ENCODE measurements around the gene ADAMTS9. TPM values are rescaled to one million over a fixed set of nuclear protein-coding genes. Genes with fewer than 3 reads are reported as not detected.
A peak's percentile ranks its signal among the peaks of the same experiment; 100 is the strongest.

The ADAMTS9 gene
- total and polyA plus RNA-seq, 2 of the 13 experiments (the other 11 are each of a cell fraction or from before 2014, with no cell fraction given): 0.02 to 0.09 TPM

- no peak for TF ChIP-seq MYNN (CRISPR knock-in tag; IDR thresholded peaks at IDR 0.05; ENCODE audit: low read depth)
- TF ChIP-seq KLF13 (CRISPR knock-in tag; IDR thresholded peaks at IDR 0.05): no peak
- TF ChIP-seq POLR2A (IDR thresholded peaks at IDR 0.05; ENCODE audit: insufficient read depth in 1 of 2, low read depth in 2 of 2, low read length in 2 of 2): no peak
- no peak for TF ChIP-seq RFX5 (IDR thresholded peaks at IDR 0.05; ENCODE audit: low read depth, low read length)
- no peak for TF ChIP-seq ADNP (CRISPR knock-in tag; IDR thresholded peaks at IDR 0.05)
- peak; percentile 52 for TF ChIP-seq CREM (IDR thresholded peaks at IDR 0.05)
- TF ChIP-seq CREM (CRISPR knock-in tag; IDR thresholded peaks at IDR 0.05): no peak
- no peak for TF ChIP-seq ZNF18 (CRISPR knock-in tag; IDR thresholded peaks at IDR 0.05; ENCODE audit: insufficient replicate concordance)
- no peak for TF ChIP-seq HMGXB4 (CRISPR knock-in tag; IDR thresholded peaks at IDR 0.05; ENCODE audit: borderline replicate concordance in 1 of 2, low read depth in 1 of 2)
- TF ChIP-seq ZSCAN9 (CRISPR knock-in tag; IDR thresholded peaks at IDR 0.05; ENCODE audit: borderline replicate concordance): no peak
- no peak for TF ChIP-seq ZNF691 (CRISPR knock-in tag; IDR thresholded peaks at IDR 0.05; ENCODE audit: borderline replicate concordance, low read depth)
- no peak for TF ChIP-seq ZNF83 (CRISPR knock-in tag; IDR thresholded peaks at IDR 0.05; ENCODE audit: borderline replicate concordance)
- TF ChIP-seq FOXC1 (CRISPR knock-in tag; IDR thresholded peaks at IDR 0.05; ENCODE audit: borderline replicate concordance): no peak
- no peak for TF ChIP-seq MIER3 (CRISPR knock-in tag; IDR thresholded peaks at IDR 0.05; ENCODE audit: borderline replicate concordance)
- no peak for TF ChIP-seq FOXK2 (IDR thresholded peaks at IDR 0.05)
- no peak for TF ChIP-seq DDIT3 (CRISPR knock-in tag; IDR thresholded peaks at IDR 0.05)
- TF ChIP-seq FOXA1 (IDR thresholded peaks at IDR 0.05): no peak
- TF ChIP-seq FOXA1 (CRISPR knock-in tag; IDR thresholded peaks at IDR 0.05): 0 out of 2 replicates have a peak, but pooled peaks have one; percentile 9
- peak; percentile 25; the same call in 1 of the 2 replicates for TF ChIP-seq NR2F6 (IDR thresholded peaks at IDR 0.05)
- no peak for TF ChIP-seq NR2F6 (CRISPR knock-in tag; IDR thresholded peaks at IDR 0.05)
- peak; percentile 67 for TF ChIP-seq GATAD2A (CRISPR knock-in tag; IDR thresholded peaks at IDR 0.05)
- 0 out of 2 replicates have a peak, but pooled peaks have one; percentile 29 for TF ChIP-seq MAX (IDR thresholded peaks at IDR 0.05)
- TF ChIP-seq LCORL (IDR thresholded peaks at IDR 0.05): no peak
- TF ChIP-seq LCORL (CRISPR knock-in tag; IDR thresholded peaks at IDR 0.05): peak; percentile 61; the same call in 1 of the 2 replicates
- peak; percentile 36; the same call in 1 of the 2 replicates for TF ChIP-seq MEF2D (CRISPR knock-in tag; IDR thresholded peaks at IDR 0.05)
- TF ChIP-seq ZNF687 (CRISPR knock-in tag; IDR thresholded peaks at IDR 0.05): no peak
These were observed 182.4 kb downstream of the ADAMTS9 start (continued) for GRCh38 chr3:64505419-64505818.
